Measurements from ENCODE around the gene RNASE2.

RNASE2 gene

DNA sequence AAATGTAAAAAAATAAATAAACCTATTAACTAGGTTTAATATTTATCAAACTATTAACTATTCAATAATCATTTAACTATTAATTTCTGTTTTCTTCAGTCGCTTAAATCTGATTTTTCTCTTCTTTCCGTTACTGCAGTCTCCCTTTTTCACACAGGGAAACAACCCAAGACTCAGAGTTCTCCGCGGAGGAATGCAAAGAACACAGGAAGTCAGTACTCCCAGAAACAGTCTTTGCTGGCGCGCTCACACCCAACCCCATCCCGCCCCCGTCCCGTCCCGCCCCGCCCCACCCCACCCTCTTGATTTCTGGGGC is 34.1 kb downstream of the RNASE2 start:
- peak overlapping the region; percentile 79 for H3K4me3 ChIP-seq
- peak overlapping the region; percentile 82 to 89 for H3K27ac ChIP-seq

DNA sequence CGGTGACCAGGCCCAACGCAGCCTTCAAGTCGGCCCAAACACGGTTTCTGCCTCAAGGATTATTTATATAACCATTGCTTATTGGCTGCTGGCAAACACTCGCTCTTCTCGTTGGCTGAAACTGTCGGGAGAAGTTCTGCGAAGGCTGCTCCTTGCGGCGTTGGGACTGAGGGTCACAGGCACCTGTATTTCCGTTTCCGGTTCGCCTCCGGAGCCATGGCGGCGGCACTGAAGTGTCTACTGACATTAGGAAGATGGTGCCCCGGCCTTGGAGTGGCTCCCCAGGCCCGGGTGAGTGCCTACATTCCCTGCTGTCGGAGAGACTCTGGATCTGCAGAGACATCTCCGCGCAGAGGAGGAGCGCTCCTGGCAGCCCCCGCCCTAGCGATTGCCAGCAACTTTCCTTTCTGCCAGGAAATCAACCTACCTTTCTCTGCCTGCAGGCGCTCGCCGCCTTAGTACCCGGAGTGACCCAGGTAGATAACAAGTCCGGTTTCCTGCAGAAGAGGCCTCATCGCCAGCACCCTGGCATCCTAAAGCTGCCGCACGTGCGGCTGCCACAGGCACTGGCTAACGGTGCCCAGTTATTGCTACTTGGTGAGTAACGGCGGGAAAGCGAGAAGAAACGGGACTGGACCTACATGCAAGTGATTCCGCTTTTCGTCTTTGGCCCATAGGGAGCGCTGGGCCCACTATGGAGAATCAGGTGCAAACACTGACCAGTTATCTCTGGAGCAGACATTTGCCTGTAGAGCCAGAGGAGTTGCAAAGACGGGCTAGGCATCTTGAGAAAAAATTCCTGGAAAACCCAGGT is 34.7 kb downstream of the RNASE2 start, which contains the start of gene METTL17:
TSS of gene METTL17 (plus strand) at position 194 of the 814 bp plus-strand sequence. CDS start at position 217, 23 bp downstream.
- DNase-seq (ENCODE audit: low spot score), result peak; percentile 96
- H3K27ac ChIP-seq, result peak within 1 kb of the TSS; percentile 82 to 89
- TF ChIP-seq, protein P1, sequence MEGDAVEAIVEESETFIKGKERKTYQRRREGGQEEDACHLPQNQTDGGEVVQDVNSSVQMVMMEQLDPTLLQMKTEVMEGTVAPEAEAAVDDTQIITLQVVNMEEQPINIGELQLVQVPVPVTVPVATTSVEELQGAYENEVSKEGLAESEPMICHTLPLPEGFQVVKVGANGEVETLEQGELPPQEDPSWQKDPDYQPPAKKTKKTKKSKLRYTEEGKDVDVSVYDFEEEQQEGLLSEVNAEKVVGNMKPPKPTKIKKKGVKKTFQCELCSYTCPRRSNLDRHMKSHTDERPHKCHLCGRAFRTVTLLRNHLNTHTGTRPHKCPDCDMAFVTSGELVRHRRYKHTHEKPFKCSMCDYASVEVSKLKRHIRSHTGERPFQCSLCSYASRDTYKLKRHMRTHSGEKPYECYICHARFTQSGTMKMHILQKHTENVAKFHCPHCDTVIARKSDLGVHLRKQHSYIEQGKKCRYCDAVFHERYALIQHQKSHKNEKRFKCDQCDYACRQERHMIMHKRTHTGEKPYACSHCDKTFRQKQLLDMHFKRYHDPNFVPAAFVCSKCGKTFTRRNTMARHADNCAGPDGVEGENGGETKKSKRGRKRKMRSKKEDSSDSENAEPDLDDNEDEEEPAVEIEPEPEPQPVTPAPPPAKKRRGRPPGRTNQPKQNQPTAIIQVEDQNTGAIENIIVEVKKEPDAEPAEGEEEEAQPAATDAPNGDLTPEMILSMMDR (IDR thresholded peaks at IDR 0.05), result no peak
- peak within 1 kb of the TSS; percentile 79 for H3K4me3 ChIP-seq

More for the DNA sequence above, 34.1 kb downstream of the RNASE2 start:
- TF ChIP-seq, protein P1 (IDR thresholded peaks at IDR 0.05), result no peak
- no peak for DNase-seq (ENCODE audit: low spot score)

GRCh38 chr14:20996521-20996920 is 41.2 kb downstream of the RNASE2 start:
- H3K4me3 ChIP-seq, result no peak overlapping the region
- H3K27ac ChIP-seq, result no peak overlapping the region
- DNase-seq (ENCODE audit: low spot score), result no peak
- TF ChIP-seq, protein P1 (IDR thresholded peaks at IDR 0.05), result no peak

- H3K27ac ChIP-seq, result no peak overlapping the region
- DNase-seq (ENCODE audit: low spot score), result no peak
- TF ChIP-seq, protein P1 (IDR thresholded peaks at IDR 0.05), result no peak
- H3K4me3 ChIP-seq, result no peak overlapping the region
Measured at GRCh38 chr14:20997115-20997514, 41.8 kb downstream of the RNASE2 start.

DNA sequence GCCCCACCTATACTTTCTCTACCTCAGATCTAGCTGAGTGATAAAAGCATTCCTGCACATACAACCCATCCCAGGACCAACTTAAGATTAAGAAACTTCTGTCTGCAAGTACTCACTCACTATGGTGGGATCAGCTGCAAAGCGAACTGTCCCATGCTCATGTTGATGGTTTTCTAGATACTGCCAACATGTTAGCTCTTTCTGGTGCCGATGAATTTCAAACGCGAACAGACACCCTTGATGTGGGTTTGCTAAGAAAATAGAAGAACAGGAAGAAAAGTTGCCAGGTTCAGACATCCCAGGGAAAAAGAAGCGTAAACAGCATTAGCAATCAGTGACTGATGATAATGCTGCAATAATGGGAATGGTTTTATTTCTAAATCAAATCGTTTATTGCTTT is 42.3 kb downstream of the RNASE2 start:
- TF ChIP-seq, protein P1 (IDR thresholded peaks at IDR 0.05), result no peak
- Histone ChIP-seq H3K27ac (no peak overlapping the region), H3K4me3 (no peak overlapping the region)
- no peak for DNase-seq (ENCODE audit: low spot score)

DNA sequence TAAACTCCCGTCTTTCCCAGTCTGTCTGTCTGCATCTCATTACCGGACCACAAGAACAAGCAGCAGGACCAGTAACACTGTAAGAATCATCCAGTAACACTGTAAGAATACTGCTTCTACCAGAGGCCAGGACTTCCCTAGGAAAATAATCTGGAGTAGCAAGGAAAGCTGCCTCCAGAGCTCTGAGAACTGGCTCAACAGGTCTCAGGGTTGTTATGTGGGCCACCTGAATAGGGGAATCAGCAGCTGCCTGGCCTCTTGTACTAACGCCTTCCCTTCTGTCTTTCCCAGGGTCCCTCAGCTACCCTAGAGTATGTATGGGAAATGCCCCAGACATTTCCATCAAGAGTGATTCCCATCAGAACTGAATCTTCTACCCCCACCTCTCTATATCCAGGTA is 42.9 kb downstream of the RNASE2 start:
- TF ChIP-seq, protein P1 (IDR thresholded peaks at IDR 0.05), result no peak
- Histone ChIP-seq H3K27ac (no peak overlapping the region), H3K4me3 (no peak overlapping the region)
- no peak for DNase-seq (ENCODE audit: low spot score)

Measured in coronary artery (tissue), 2 donors.